Measurements from ENCODE around the gene ITPK1.

DNA sequence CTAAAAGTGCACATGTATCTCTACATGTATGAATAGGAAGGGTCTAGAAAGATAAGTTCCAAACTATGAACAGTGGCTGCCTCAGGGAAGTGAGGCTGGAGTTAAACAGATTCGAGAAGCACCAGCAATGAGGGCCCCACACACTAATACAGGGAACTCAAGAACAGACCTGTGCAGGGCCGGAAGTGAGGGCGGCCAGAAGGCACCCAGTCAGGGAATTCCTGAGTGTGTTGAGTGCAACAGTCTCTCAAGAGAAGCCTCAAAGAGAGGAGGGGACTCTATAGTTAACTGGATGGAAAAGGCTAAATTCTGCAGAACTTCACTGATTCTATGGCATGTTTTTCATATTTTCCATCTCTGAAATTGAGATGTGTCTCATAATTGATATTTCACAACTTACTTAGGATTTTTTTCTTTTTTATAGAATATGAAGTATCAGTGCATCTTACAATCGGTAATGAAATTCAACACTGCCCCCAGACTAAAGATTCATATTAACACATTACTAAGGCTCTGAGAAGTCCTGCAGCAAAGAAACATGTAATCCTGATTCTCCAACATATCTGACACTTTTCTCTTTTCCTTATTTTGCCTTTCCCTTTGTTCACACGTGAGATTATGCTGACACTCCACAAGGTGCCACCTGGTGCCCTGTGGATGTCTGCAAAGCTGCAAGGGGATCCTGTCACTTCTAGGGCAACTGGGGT lies 131.5 kb downstream of the ITPK1 start:
- TF ChIP-seq, protein P1, sequence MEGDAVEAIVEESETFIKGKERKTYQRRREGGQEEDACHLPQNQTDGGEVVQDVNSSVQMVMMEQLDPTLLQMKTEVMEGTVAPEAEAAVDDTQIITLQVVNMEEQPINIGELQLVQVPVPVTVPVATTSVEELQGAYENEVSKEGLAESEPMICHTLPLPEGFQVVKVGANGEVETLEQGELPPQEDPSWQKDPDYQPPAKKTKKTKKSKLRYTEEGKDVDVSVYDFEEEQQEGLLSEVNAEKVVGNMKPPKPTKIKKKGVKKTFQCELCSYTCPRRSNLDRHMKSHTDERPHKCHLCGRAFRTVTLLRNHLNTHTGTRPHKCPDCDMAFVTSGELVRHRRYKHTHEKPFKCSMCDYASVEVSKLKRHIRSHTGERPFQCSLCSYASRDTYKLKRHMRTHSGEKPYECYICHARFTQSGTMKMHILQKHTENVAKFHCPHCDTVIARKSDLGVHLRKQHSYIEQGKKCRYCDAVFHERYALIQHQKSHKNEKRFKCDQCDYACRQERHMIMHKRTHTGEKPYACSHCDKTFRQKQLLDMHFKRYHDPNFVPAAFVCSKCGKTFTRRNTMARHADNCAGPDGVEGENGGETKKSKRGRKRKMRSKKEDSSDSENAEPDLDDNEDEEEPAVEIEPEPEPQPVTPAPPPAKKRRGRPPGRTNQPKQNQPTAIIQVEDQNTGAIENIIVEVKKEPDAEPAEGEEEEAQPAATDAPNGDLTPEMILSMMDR (conservative IDR thresholded peaks at IDR 0.05 in 1 of 2, IDR thresholded peaks at IDR 0.05 in 1 of 2; ENCODE audit: extremely low read depth in 1 of 2, insufficient read depth in 1 of 2, low read depth in 1 of 2, low read length in 2 of 2) = no peak
- TF ChIP-seq EZH2 (IDR thresholded peaks at IDR 0.05; ENCODE audit: borderline replicate concordance, low read length) = no peak

All from mammary epithelial cell (primary cell).